A549 (cell line): ENCODE data around the gene TAF15. TPM values are rescaled to one million over a fixed set of nuclear protein-coding genes. Genes with fewer than 3 reads are reported as not detected.

ENCODE experiments used
- ATAC-seq, 2 experiments: fragments of 200-7000 bp in 1 of 2; fragments of >200 bp in 1 of 2; cut with Nextera tagmentation in 1 of 2; cut with Tn5 transposase in 1 of 2; 3 replicates each; pipeline versions ENCODE4 v1.8.0 to v1.9.1; 2018 to 2020; ENCODE audit warnings: mild to moderate bottlenecking in 1 of 2, moderate library complexity in 1 of 2
- CTCF ChIA-PET: fragments of 300-600 bp; sonication (Branson Sonifier 250); formaldehyde crosslinking; extraction: SDS; loops from one replicate; lab custom pipeline; 2021; ENCODE audit warnings: antibody characterized with exemption, inconsistent platforms; lab: Yijun Ruan, JAX
- POLR2A ChIA-PET: fragments of 350-600 bp; formaldehyde crosslinking; extraction: SDS; loops from one replicate; lab custom pipeline; 2021; ENCODE audit warnings: antibody characterized with exemption, inconsistent platforms; lab: Yijun Ruan, JAX
- DNase-seq, 2 experiments: peaks; one replicate each; pipeline versions ENCODE4 v3.0.0 to v3.0.0-alpha.2; 2011 to 2016; ENCODE audit warnings: low read depth in 1 of 2, low spot score in 1 of 2
- FAIRE-seq: peaks from 2 replicates; lab custom pipeline; 2011; peaks lifted over from hg19 to GRCh38; lab: Jason Lieb, UNC
- H3K27ac ChIP-seq, 2 experiments: fragments of >200 bp; sonication (Bioruptor Twin); formaldehyde crosslinking; 3 replicates each; pipeline ENCODE4 v1.5.1; 2016 to 2017
- H3K4me1 ChIP-seq: fragments of >200 bp; sonication (Bioruptor Twin); formaldehyde crosslinking; 3 replicates; pipeline ENCODE4 v1.6.1; 2016
- H3K4me2 ChIP-seq: fragments of >200 bp; sonication (Bioruptor Twin); formaldehyde crosslinking; 3 replicates; pipeline ENCODE4 v1.6.1; 2016
- H3K4me3 ChIP-seq: fragments of >200 bp; sonication (Bioruptor Twin); formaldehyde crosslinking; 3 replicates; pipeline ENCODE4 v1.5.1; 2016
- H3K9me3 ChIP-seq: fragments of >200 bp; sonication (Bioruptor Twin); formaldehyde crosslinking; 3 replicates; pipeline ENCODE4 v1.6.1; 2016
- ATOH8 ChIP-seq: fragments of 250-450 bp; sonication (Bioruptor Pico); IDR thresholded peaks from 2 replicates; pipeline ENCODE4 v1.5.0; 2020; ENCODE audit warnings: low read depth, mild to moderate bottlenecking, moderate library complexity
- BHLHE40 ChIP-seq: IDR thresholded peaks from 2 replicates; pipeline ENCODE4 v1.6.1; 2012; ENCODE audit warnings: low read depth, low read length, inconsistent platforms
- CBX8 ChIP-seq: fragments of 200-600 bp; sonication (generic); IDR thresholded peaks from 2 replicates; pipeline ENCODE4 v1.6.1; 2016
- EHF ChIP-seq: fragments of 250-450 bp; sonication (Bioruptor Pico); IDR thresholded peaks from 2 replicates; pipeline ENCODE4 v1.5.0; 2020; ENCODE audit warnings: mild to moderate bottlenecking
- ELK1 ChIP-seq: fragments of 150-350 bp; IDR thresholded peaks from 2 replicates; pipeline ENCODE4 v1.6.1; 2014; ENCODE audit warnings: low read depth, mild to moderate bottlenecking, low read length
- EP300 ChIP-seq, 2 experiments: fragments of >200 bp; sonication (Bioruptor Twin); formaldehyde crosslinking; IDR thresholded peaks; 2 replicates in 1 of 2; 3 replicates in 1 of 2; pipeline ENCODE4 v1.6.1; 2016 to 2017
- FOSL2 ChIP-seq, 2 experiments: fragments of 450-650 bp in 1 of 2; fragments of >200 bp in 1 of 2; sonication (Bioruptor Twin) in 1 of 2; formaldehyde crosslinking; IDR thresholded peaks; 2 replicates each; pipeline versions ENCODE4 v1.5.0 to v1.6.1; 2016 to 2020; ENCODE audit warnings: mild to moderate bottlenecking in 1 of 2, moderate library complexity in 1 of 2
- FOXS1 ChIP-seq: fragments of 250-450 bp; sonication (Bioruptor Pico); IDR thresholded peaks from 2 replicates; pipeline ENCODE4 v1.5.0; 2020; ENCODE audit warnings: mild to moderate bottlenecking, moderate library complexity
- GATA3 ChIP-seq: IDR thresholded peaks from 2 replicates; pipeline ENCODE4 v1.6.1; 2012; ENCODE audit warnings: borderline replicate concordance
- HOXA7 ChIP-seq: fragments of 250-450 bp; sonication (Bioruptor Pico); IDR thresholded peaks from 2 replicates; pipeline ENCODE4 v1.5.0; 2020; ENCODE audit warnings: mild to moderate bottlenecking, moderate library complexity
- HOXB13 ChIP-seq: fragments of 250-450 bp; sonication (Bioruptor Pico); IDR thresholded peaks from 2 replicates; pipeline ENCODE4 v1.5.0; 2020; ENCODE audit warnings: low read depth, mild to moderate bottlenecking, moderate library complexity
- JUNB ChIP-seq: fragments of >200 bp; sonication (Bioruptor Twin); formaldehyde crosslinking; IDR thresholded peaks from 2 replicates; pipeline ENCODE4 v1.6.1; 2016
- KDM5A ChIP-seq: fragments of 200-600 bp; sonication (generic); IDR thresholded peaks from 2 replicates; pipeline ENCODE4 v1.6.1; 2016; ENCODE audit warnings: antibody characterized with exemption, mild to moderate bottlenecking
- MAFK ChIP-seq: fragments of 450-650 bp; IDR thresholded peaks from 2 replicates; pipeline ENCODE4 v1.6.1; 2014; ENCODE audit not compliant: partially characterized antibody
- NFE2L2 ChIP-seq: fragments of 150-350 bp; conservative IDR thresholded peaks from 2 replicates; pipeline ENCODE4 v1.6.1; 2014; ENCODE audit warnings: low read length
- PBX3 ChIP-seq: IDR thresholded peaks from 2 replicates; pipeline ENCODE4 v1.6.1; 2012
- PHF8 ChIP-seq: fragments of 200-600 bp; sonication (generic); IDR thresholded peaks from 2 replicates; pipeline ENCODE4 v1.6.1; 2016; ENCODE audit warnings: low read depth, mild to moderate bottlenecking, antibody characterized with exemption, moderate library complexity, borderline replicate concordance
- POLR2AphosphoS2 ChIP-seq: conservative IDR thresholded peaks from 2 replicates; pipeline ENCODE4 v1.6.1; 2012; ENCODE audit warnings: low read length, improper control_type of control experiment, inconsistent platforms
- RARB ChIP-seq: fragments of 250-450 bp; sonication (Bioruptor Pico); IDR thresholded peaks from 2 replicates; pipeline ENCODE4 v1.8.0; 2021; ENCODE audit warnings: mild to moderate bottlenecking, moderate library complexity
- RCOR1 ChIP-seq: fragments of 150-350 bp; IDR thresholded peaks from 2 replicates; pipeline ENCODE4 v1.6.1; 2014; ENCODE audit warnings: antibody characterized with exemption, low read length, low read depth
- RNF2 ChIP-seq: fragments of 200-600 bp; sonication (generic); IDR thresholded peaks from 2 replicates; pipeline ENCODE4 v1.6.1; 2016; ENCODE audit warnings: low read depth, mild to moderate bottlenecking, antibody characterized with exemption, moderate library complexity, borderline replicate concordance
- TFCP2L1 ChIP-seq: fragments of 250-450 bp; sonication (Bioruptor Pico); IDR thresholded peaks from 2 replicates; pipeline ENCODE4 v1.5.0; 2021; ENCODE audit warnings: mild to moderate bottlenecking
- USF2 ChIP-seq: fragments of 450-650 bp; IDR thresholded peaks from 2 replicates; pipeline ENCODE4 v1.6.1; 2014; ENCODE audit warnings: antibody characterized with exemption
- ZSCAN20 ChIP-seq: fragments of 250-450 bp; sonication (Bioruptor Pico); IDR thresholded peaks from 2 replicates; pipeline ENCODE4 v1.8.0; 2022; ENCODE audit warnings: mild to moderate bottlenecking, moderate library complexity
- WGBS: methylation state at CpG from one replicate; pipeline ENCODE4 v1.1.6; 2017; ENCODE audit errors: missing lambda C conversion rate; 5-methylcytosine and 5-hydroxymethylcytosine counted together
- polyA plus RNA-seq, 4 experiments: library from polyadenylated mRNA; depleted of rRNA in 3 of 4; stranded (reverse); fragments of >200 nt; fragmentation: RNase III in 1 of 4; extraction: RNeasy Plus Mini Kit Qiagen cat#74134 plus additional on column Dnase treatment in 1 of 4; gene quantifications; 2 replicates in 3 of 4; 3 replicates in 1 of 4; pipeline ENCODE4 v1.2.3, GENCODE V29; 2011 to 2017

The TAF15 gene
- polyA plus RNA-seq, 2 of the 4 experiments (the other 2 are of a cell fraction), result 130 to 544 TPM

- Histone ChIP-seq H3K9me3 (no peaks in the 10 kb centered on the region), H3K27ac (peak overlapping the region in 1 of 2 experiments; percentile 67; a peak in 3 of 6 replicates), H3K4me3 (no peak overlapping the region), H3K4me2 (no peak overlapping the region; the same call in 2 of the 3 replicates), H3K4me1 (peaks cover 35% of the 10 kb centered on the region)
- DNase-seq (no peak), ATAC-seq (peak in 1 of 2 experiments; percentile 13; a peak in 2 of 6 replicates), FAIRE-seq (no peak)
- TF ChIP-seq HOXB13 (CRISPR knock-in tag), result no peak
- TF ChIP-seq BHLHE40, result no peak
- no peak for TF ChIP-seq NFE2L2
- TF ChIP-seq ATOH8 (CRISPR knock-in tag), result no peak
- TF ChIP-seq EP300 (IDR thresholded peaks at IDR 0.05), result no peak
- no peak for TF ChIP-seq RARB
- TF ChIP-seq PBX3, result no peak
- no peak for TF ChIP-seq CBX8
- CTCF ChIA-PET, result interaction anchor here (0.6 to 43.9 kb wide), 3 partner anchors 13 to 32 kb away, joined by 3 to 2039 read pairs (median 1116); partner anchors contain the start of genes C17orf50, GAS2L2, MMP28 and TAF15
- WGBS, result 85% methylated on average over 10 of the region's 10 CpGs
- POLR2A ChIA-PET, result no interaction called here
Observed at GRCh38 chr17:35773679-35774425, 35.4 kb upstream of the TAF15 start.

- ChIA-PET CTCF (interaction anchor here (0.6 to 43.9 kb wide), 3 partner anchors 12 to 32 kb away, joined by 3 to 2039 read pairs (median 1116); partner anchors contain the start of genes C17orf50, GAS2L2, MMP28 and TAF15), POLR2A (no interaction called here)
- H3K4me2 ChIP-seq, result peak overlapping the region; percentile 23; the same call in 2 of the 3 replicates
- peaks cover 35% of the 10 kb centered on the region for H3K4me1 ChIP-seq
- no peak for FAIRE-seq
- peak in 1 of 2 experiments; percentile 36; a peak in 2 of 6 replicates for ATAC-seq
- no peak for TF ChIP-seq POLR2AphosphoS2
- TF ChIP-seq USF2, result no peak
- TF ChIP-seq GATA3, result no peak
- TF ChIP-seq PHF8, result no peak
- no peak for TF ChIP-seq JUNB
- no peak for TF ChIP-seq KDM5A
- no peak for TF ChIP-seq PBX3
- TF ChIP-seq ELK1, result no peak
- no peak for TF ChIP-seq EHF
- WGBS, result 72% methylated on average over 5 of the region's 5 CpGs
- no peak overlapping the region for H3K4me3 ChIP-seq
- H3K27ac ChIP-seq, result peak overlapping the region; percentile 28 to 67; a peak in 3 of 6 replicates
- no peak for DNase-seq
- no peaks in the 10 kb centered on the region for H3K9me3 ChIP-seq
Observed at GRCh38 chr17:35774499-35774898, 34.8 kb upstream of the TAF15 start.

GRCh38 chr17:35775039-35775438 is 34.2 kb upstream of the TAF15 start:
- POLR2A ChIA-PET, result no interaction called here
- FAIRE-seq, result no peak
- ATAC-seq, result no peak
- Histone ChIP-seq H3K9me3 (no peaks in the 10 kb centered on the region), H3K4me2 (peak overlapping the region; percentile 23; the same call in 2 of the 3 replicates)
- WGBS, result 66% methylated on average over 5 of the region's 5 CpGs
- CTCF ChIA-PET, result interaction anchor here (1.2 to 43.9 kb wide), 4 partner anchors 12 to 31 kb away, joined by 4 to 2039 read pairs (median 566); partner anchors contain the start of genes C17orf50, GAS2L2, MMP28 and TAF15
- no peak for DNase-seq
- TF ChIP-seq CBX8 (no peak), RCOR1 (no peak), HOXA7 (CRISPR knock-in tag) (no peak), POLR2AphosphoS2 (no peak), RNF2 (no peak), MAFK (no peak), TFCP2L1 (CRISPR knock-in tag) (no peak), FOSL2 (IDR thresholded peaks at IDR 0.05) (no peak), FOSL2 (CRISPR knock-in tag; IDR thresholded peaks at IDR 0.05) (no peak), ZSCAN20 (CRISPR knock-in tag) (no peak), FOXS1 (no peak)
- TF ChIP-seq, all 56 proteins: peak for 0
- Histone ChIP-seq H3K4me1 (peaks cover 35% of the 10 kb centered on the region), H3K27ac (peak overlapping the region; percentile 28 to 67; a peak in 3 of 6 replicates), H3K4me3 (no peak overlapping the region)
